GM18502 (cell line): ENCODE measurements around the gene ELAVL4.
A peak's percentile ranks its signal among the peaks of the same experiment; 100 is the strongest.

Experiments
- ATAC-seq: cut with Tn5 transposase; IDR thresholded peaks from one replicate; pipeline ENCODE4 v1.9.1; 2021; ENCODE audit warnings: mild to moderate bottlenecking; ENCODE audit not compliant: unreplicated experiment, poor library complexity

Gene ELAVL4

DNA sequence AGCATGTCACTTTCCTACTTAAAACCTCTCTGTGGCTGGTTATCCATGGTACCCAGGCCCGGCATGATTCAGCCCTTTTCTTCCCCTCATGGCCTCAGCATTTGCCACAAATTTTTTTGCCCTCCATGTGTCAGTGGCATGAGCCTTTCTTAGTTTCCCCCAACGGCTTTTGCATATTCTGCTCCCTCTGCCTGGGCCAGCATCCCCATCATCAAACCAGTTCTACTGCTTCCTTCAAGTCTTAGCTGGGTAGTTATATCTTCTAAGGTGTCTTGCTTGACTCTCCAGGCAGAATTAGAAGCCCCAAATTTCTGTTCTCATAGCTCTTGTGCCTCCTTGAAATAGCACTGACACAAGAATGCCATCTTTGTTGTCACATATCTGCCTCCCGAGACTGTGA lies 127.9 kb downstream of the ELAVL4 start:
- ATAC-seq = no peak

DNA sequence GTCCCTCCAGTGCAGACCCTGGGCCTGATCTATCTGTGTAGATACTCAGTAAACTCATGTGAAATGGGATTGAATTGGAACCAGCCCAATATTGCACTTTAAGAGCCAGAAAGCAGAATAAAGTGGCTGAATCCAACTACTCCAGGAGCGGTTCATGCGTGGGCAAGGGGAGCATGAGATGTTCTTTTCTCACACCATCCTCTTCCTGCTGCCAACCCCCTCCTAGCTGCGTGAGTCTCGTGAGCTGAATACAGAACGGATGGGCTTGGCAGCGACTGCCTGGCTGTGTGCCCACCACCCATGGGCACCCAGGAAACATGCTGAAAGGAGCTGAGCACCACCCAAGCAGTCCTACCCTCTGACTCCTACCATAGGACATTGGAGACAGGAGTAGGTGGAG lies 128.3 kb downstream of the ELAVL4 start:
- no peak for ATAC-seq

GRCh38 chr1:50243939-50244338 lies 135.2 kb downstream of the ELAVL4 start:
- ATAC-seq = no peak

DNA sequence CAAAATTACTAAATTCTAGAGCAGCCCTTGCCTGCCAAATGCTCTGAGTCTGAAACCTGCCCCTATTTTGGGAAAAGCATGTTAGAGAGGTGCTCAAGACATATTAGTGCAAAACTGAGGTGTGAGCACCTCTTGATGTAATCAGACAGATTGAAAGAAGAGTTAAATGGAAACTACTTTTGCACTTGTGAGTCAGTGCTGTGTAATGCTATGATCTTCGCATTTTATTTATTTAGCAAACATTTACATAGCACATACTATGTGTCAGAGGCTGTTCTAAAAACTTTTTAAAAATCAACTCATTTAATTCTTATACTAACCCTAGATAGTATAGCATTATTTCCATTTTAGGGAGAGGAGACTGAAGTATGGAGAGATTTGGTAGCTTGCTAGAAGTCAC lies 138.1 kb downstream of the ELAVL4 start:
- no peak for ATAC-seq

- peak; percentile 90 for ATAC-seq
Measured at GRCh38 chr1:50251702-50252101, 143.0 kb downstream of the ELAVL4 start.

- ATAC-seq = no peak
Measured at GRCh38 chr1:50252196-50252595, 143.5 kb downstream of the ELAVL4 start.
